GM12891 (cell line): ENCODE measurements around the gene RBP7.
"Not testable (repeated sequence)": the region's sequence is repeated elsewhere in the genome, so short reads cannot be mapped to it uniquely, and the experiment has no call there.

ENCODE experiments used
- DNase-seq: peaks from one replicate; pipeline ENCODE4 v3.0.0; 2011; ENCODE audit warnings: low spot score; ENCODE audit not compliant: insufficient read length
- FAIRE-seq: peaks from 2 replicates; lab custom pipeline; 2011; peaks lifted over from hg19 to GRCh38; lab: Jason Lieb, UNC
- PAX5 ChIP-seq: IDR thresholded peaks from 2 replicates; pipeline ENCODE4 v1.6.1; 2011; ENCODE audit warnings: low read length, moderate library complexity, mild to moderate bottlenecking; ENCODE audit not compliant: insufficient read depth, severe bottlenecking
- POLR2A ChIP-seq: IDR thresholded peaks from 2 replicates; pipeline ENCODE4 v1.6.1; 2011; ENCODE audit warnings: low read depth, low read length, control low read depth
- POLR2AphosphoS5 ChIP-seq: IDR thresholded peaks from 2 replicates; pipeline ENCODE4 v1.6.1; 2011; ENCODE audit warnings: low read depth, low read length, control low read depth
- POU2F2 ChIP-seq: IDR thresholded peaks from 2 replicates; pipeline ENCODE4 v1.6.1; 2011; ENCODE audit warnings: low read depth, mild to moderate bottlenecking, control low read depth, low read length, moderate library complexity
- SPI1 ChIP-seq: IDR thresholded peaks from 2 replicates; pipeline ENCODE4 v1.6.1; 2011; ENCODE audit warnings: low read depth, low read length, control low read depth
- TAF1 ChIP-seq: IDR thresholded peaks from 2 replicates; pipeline ENCODE4 v1.6.1; 2011; ENCODE audit warnings: low read depth, low read length, control low read depth

Gene RBP7

DNA sequence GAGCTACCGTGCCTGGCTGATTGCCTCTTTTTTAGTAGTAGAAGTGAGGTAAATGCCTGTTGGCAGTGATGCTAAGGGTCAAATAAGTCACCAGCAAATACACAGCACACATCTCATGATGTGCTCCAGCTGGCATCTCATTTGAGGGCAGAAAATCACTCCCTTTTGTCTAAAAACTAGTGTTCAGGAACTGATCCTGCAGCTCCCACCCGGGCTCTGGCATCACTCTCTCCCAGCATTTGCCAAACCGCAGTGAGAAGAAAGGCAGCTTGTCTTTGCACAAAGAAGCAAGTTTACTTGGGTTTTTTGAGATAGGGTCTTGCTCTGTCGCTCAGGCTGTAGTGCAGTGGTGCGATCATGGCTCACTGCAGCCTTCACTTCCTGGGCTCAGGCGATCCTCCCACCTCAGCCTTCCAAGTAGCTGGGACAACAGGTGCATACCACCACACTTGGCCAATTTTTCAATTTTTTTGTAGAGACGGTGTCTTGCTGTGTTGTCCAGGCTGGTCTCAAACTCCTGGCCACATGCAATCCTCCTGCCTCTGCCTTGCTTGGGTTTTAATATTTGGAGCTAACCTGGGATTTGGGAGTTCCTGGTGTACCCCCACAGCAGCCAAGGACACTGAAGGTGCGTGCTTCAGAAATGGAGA lies 4.1 kb downstream of the RBP7 start:
- DNase-seq (no peak), FAIRE-seq (no peak)
- TF ChIP-seq SPI1 = no peak
- no peak for TF ChIP-seq POLR2AphosphoS5
- no peak for TF ChIP-seq TAF1
- no peak for TF ChIP-seq POLR2A
- no peak for TF ChIP-seq PAX5
- no peak for TF ChIP-seq POU2F2

DNA sequence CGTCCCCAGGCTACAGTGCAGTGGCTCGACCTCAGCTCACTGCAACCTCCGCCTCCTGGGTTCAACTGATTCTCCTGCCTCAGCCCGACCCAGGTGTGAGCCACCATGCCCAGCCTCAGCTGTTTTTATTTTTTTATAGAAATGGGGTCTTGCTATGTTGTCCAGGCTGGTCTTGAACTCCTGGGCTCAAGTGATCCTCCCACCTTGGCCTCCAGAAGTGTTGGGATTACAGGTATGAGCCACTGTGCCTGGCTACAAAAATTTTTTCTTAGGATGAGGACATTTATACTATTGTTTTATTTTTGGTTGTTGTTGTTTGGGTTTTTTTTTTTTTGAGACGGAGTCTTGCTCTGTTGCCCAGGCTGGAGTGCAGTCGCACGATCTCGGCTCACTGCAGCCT lies 8.2 kb downstream of the RBP7 start:
- not testable (repeated sequence) for DNase-seq, FAIRE-seq

DNA sequence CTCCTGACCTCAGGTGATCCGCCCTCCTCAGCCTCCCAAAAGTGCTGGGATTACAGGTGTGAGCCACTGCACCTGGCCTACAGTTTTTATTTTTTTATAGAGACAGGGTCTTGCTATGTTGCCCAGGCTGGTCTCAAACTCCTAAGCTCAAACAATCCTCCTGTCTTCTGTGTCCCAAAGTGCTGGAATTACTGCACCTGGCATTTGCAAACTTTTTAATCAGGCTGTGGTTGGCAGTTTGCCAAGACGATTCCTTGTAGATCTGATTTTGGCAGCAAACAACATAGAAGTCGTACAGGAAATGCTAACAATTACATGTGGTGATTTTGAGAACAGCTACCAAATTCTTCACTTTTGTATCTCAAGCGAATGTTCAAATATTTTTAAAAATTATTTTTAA lies 10.1 kb downstream of the RBP7 start:
- no peak for FAIRE-seq
- TF ChIP-seq POLR2A (no peak), PAX5 (no peak), POU2F2 (no peak), SPI1 (no peak), TAF1 (no peak), POLR2AphosphoS5 (no peak)
- DNase-seq = no peak

DNA sequence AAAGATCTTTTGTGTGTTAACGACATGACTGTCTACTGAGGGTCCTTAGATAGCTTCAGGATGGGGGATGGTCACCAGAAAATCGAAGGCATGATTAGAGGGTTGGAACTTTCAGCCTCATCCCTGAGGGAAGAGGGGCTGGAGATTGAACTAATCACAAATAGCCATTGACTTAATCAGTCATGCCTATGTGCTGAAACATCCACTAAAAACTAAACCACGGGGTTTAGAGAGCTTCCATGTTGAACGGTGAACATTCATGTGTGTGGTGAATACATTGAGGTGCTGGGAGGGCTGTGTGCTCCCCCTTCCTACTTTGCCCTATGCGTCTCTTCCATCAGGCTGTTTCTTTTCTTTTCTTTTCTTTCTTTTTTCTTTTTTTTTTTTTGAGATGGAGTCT lies 17.0 kb downstream of the RBP7 start:
- FAIRE-seq (no peak), DNase-seq (no peak)
- TF ChIP-seq TAF1 (no peak), POLR2AphosphoS5 (no peak), PAX5 (no peak), SPI1 (no peak), POU2F2 (no peak), POLR2A (no peak)

DNA sequence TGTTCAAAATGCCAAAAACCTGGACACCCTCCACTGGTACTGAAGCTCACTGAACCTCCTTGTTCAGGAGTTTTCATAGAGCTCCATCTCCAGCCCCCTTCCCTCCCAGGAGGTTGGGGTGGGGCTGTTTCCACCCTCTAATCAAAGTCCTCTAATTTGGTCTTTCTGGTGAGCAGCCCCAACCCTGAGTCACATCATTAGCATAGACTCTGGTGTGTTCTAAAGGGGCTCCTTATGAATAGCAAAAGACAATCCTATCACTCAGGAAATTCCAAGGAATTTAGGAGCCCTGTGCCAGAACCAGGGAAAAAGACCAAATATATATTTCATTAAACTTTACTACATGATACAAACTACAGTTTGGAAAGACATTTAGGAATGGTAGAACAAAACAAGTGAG lies 22.5 kb downstream of the RBP7 start:
- DNase-seq = no peak
- TF ChIP-seq TAF1 = no peak
- TF ChIP-seq POU2F2 = no peak
- TF ChIP-seq POLR2A = no peak
- TF ChIP-seq SPI1 = no peak
- no peak for TF ChIP-seq PAX5
- no peak for FAIRE-seq

DNA sequence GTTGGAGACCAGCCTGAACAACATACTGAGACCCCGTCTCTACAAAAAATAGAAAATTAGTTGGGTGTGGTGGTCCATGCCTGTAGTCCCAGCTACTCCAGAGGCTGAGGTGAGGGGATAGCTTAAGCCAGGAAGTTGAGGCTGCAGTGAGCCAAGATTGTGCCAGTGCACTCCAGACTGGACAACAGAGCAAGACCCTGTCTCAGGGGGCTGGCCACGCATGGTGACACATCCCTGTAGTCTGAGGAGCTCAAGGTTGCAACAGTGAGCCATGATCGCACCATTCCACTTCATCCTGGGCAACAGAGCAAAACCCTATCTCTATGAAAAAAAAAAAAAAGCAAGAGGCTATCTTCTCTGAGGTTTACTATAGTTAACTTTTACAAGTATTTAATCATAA lies 23.1 kb downstream of the RBP7 start:
- no peak for TF ChIP-seq TAF1
- TF ChIP-seq POLR2A = no peak
- no peak for TF ChIP-seq PAX5
- no peak for TF ChIP-seq POLR2AphosphoS5
- TF ChIP-seq SPI1 = no peak
- no peak for TF ChIP-seq POU2F2
- FAIRE-seq (no peak), DNase-seq (no peak)

DNA sequence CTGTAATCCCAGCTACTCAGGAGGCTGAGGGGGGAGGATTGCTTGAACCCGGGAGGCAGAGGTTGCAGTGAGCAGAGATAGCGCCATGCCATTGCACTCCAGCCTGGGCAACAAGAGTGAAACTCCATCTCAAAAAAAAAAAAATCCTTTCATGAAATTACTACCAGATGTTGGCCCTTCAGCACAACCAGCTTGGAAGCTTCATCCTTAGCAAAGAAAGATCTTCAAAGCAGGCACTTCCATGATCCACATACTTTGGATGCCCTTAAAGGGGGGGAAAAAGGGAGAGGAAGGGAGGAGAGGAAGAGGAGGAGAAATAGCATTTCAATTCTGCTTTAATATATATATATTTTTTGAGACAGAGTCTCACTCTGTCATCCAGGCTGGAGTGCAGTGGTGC lies 23.6 kb downstream of the RBP7 start:
- FAIRE-seq, DNase-seq: not testable (repeated sequence)

DNA sequence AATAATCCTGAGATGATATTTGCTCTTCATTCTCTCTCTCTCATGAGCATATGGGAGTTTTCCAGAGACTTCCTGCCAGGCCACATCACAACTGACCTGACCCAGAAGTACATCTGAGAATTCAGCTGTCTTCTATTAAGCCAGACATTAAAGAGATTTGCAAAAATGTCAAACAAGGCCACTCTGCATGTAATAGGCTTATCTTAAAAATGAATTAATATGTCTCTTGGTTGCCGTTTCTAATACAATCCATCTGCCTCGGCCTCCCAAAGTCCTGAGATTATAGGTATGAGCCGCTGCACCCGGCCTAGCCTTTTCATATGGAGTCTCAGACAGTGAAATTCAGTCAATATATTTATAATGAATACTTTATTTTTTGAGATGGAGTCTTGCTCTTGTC lies 25.0 kb downstream of the RBP7 start:
- not testable (repeated sequence) for FAIRE-seq, DNase-seq

DNA sequence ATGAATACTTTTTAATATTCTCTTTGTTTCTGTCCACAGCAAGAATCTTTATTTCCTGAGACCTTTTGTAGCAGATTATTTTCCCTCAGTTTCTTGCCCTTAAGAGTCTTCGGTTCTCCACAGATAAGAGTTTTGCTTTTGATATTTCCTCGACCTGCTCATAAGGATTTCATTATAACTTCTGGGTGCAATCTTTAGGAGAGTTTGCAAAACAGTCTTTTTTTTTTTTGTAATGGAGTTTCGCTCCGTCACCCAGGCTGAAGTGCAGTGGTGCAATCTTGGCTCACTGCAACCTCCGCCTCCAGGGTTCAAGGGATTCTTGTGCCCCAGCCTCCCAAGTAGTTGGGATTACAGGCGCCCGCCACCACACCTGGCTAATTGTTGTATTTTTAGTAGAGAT lies 25.6 kb downstream of the RBP7 start:
- no peak for FAIRE-seq
- TF ChIP-seq PAX5 (no peak), POU2F2 (no peak), POLR2A (no peak), TAF1 (no peak), SPI1 (no peak), POLR2AphosphoS5 (no peak)
- DNase-seq = no peak

DNA sequence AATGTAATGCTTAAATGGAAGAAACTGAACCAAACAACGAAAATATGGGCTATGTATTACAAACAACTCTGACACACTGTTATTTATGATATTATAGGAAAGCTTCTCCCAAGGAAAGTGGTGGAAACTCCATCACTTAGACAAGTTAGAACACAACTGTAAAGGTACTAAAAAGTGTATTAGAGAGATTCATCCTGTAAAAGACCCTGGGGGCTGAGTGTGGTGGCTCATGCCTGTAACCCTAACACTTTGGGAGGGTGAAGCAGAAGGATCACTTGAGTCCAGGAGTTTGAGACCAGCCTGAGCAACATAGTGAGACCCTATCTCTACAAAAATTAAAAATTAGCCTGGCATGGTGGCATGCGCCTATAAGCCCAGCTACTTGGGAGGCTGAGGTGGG lies 28.3 kb downstream of the RBP7 start:
- FAIRE-seq (no peak), DNase-seq (no peak)
- no peak for TF ChIP-seq TAF1
- TF ChIP-seq POLR2AphosphoS5 = no peak
- TF ChIP-seq SPI1 = no peak
- no peak for TF ChIP-seq PAX5
- TF ChIP-seq POU2F2 = no peak
- no peak for TF ChIP-seq POLR2A

DNA sequence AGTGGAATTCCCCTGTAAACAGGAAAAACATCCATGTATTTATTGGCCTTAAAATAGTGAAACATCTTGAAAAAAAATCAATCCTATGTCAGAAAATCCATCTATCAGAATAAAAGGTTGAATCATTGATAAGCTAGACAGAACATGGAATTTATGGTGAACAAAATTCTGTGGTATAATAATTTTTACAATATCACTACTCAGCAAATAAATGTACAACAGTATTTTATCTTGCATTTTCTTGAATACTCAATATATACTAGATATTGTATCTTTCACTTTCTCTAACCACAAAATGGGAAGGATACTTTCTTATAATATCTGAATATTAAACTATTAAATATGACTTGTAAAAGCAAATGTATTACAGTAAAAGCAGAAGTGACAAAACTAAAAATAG lies 30.0 kb downstream of the RBP7 start:
- TF ChIP-seq POLR2A (no peak), PAX5 (no peak)
- no peak for DNase-seq
- no peak for FAIRE-seq

DNA sequence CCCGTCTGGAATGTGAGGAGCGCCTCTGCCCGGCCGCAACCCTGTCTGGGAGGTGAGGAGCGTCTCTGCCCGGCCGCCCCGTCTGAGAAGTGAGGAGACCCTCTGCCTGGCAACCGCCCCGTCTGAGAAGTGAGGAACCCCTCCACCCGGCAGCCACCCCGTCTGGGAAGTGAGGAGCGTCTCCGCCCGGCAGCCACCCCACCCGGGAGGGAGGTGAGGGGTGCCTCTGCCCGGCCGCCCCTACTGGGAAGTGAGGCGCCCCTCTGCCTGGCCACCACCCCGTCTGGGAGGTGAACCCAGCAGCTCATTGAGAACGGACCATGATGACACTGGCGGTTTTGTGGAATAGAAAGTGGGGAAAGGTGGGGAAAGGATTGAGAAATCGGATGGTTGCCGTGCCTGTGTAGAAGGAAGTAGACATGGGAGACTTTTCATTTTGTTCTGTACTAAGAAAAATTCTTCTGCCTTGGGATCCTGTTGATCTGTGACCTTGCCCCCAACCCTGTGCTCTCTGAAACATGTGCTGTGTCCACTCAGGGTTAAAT lies 32.0 kb downstream of the RBP7 start:
- DNase-seq, FAIRE-seq: not testable (repeated sequence)
